Activated T-cell treated with anti-CD3 and anti-CD28 coated beads, Interleukin-2, amount 50 U/mL, for 72 hours (primary cell): ENCODE measurements around the gene ZFR. TPM values are rescaled to one million over a fixed set of nuclear protein-coding genes. Genes with fewer than 3 reads are reported as not detected.
"Not testable (repeated sequence)": the region's sequence is repeated elsewhere in the genome, so short reads cannot be mapped to it uniquely, and the experiment has no call there.

ENCODE experiments used
- ATAC-seq, 2 donors: fragments of 150-1000 bp; cut with Tn5 transposase; replicated peaks in 1 of 2; 2 replicates each; pipeline ENCODE4 v1.10.0; 2021; ENCODE audit warnings: moderate library complexity in 2 of 2, mild to moderate bottlenecking in 1 of 2
- DNase-seq, 2 donors: peaks; one replicate each; pipeline ENCODE4 v3.0.0; 2021 to 2022; ENCODE audit warnings: mixed read lengths in 1 of 2
- H3K27ac Mint-ChIP-seq: one replicate; pipeline ENCODE4 v1.8.0; 2022; ENCODE audit warnings: mild to moderate bottlenecking, moderate library complexity, mixed read lengths
- H3K27me3 Mint-ChIP-seq: one replicate; pipeline ENCODE4 v1.8.0; 2022; ENCODE audit warnings: low read depth, mixed read lengths
- H3K36me3 Mint-ChIP-seq, 2 donors: one replicate each; pipeline ENCODE4 v1.8.0; 2022; ENCODE audit warnings: mixed read lengths in 2 of 2, mild to moderate bottlenecking in 1 of 2; ENCODE audit not compliant: insufficient read depth in 2 of 2
- H3K4me1 Mint-ChIP-seq: one replicate; pipeline ENCODE4 v1.8.0; 2022; ENCODE audit warnings: low read depth, mixed read lengths
- H3K4me3 Mint-ChIP-seq, 2 donors: one replicate each; pipeline ENCODE4 v1.8.0; 2022; ENCODE audit warnings: mild to moderate bottlenecking in 2 of 2, mixed read lengths in 2 of 2, moderate library complexity in 2 of 2
- H3K9me3 Mint-ChIP-seq, 2 donors: one replicate each; pipeline ENCODE4 v1.8.0; 2022; ENCODE audit warnings: mixed read lengths in 2 of 2
- total RNA-seq, 2 donors: library from RNA; stranded (reverse); gene quantifications; one replicate each; pipeline ENCODE4 v1.2.3, GENCODE V29; 2022

Gene ZFR
- total RNA-seq, 2 donors from 2014 or later, result 82.7 to 85.8 TPM

DNA sequence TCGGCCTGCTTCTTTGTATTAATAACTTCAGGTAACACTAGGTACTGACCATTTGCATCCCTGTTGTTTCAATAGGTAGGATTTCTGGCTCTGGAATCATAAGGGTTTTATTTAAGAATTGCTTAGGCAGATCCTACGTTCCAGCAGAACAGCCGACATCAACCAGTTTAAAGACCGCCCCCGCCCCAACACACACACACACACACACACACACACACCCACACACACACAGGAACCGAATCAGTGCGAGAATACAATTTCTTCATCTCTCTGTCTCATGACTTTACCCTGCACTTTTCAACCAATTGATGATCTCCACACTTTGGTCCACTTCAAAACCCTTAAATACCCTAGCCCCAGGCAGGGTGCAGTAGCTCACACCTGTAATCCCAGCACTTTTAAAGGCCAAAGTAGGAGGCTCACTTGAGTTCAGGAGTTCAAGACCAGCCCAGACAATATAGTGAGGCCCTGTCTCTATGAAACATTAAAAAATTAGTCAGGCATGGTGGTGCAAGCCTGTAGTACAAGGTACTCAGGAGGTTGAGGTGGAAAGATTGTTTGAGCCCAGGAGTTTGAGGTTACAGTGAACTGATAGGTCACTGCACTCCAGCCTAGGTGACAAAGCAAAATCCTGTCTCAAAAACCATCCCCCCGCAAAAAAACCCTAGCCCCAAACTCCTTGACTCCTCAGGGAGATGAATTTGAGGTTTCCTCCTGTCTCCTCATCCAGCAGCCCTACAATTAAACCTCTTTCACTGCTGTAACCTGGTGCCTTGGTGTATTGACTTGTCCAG is 129.1 kb downstream of the ZFR start:
- Mint-ChIP-seq H3K4me1 (peaks cover 22% of the 10 kb centered on the region), H3K27me3 (no peaks in the 10 kb centered on the region), H3K4me3 (no peak overlapping the region), H3K36me3 (peaks cover 0 to 2% of the 10 kb centered on the region in 2 donors), H3K27ac (no peak overlapping the region), H3K9me3 (no peaks in the 10 kb centered on the region)
- no peak for ATAC-seq
- DNase-seq, result no peak

DNA sequence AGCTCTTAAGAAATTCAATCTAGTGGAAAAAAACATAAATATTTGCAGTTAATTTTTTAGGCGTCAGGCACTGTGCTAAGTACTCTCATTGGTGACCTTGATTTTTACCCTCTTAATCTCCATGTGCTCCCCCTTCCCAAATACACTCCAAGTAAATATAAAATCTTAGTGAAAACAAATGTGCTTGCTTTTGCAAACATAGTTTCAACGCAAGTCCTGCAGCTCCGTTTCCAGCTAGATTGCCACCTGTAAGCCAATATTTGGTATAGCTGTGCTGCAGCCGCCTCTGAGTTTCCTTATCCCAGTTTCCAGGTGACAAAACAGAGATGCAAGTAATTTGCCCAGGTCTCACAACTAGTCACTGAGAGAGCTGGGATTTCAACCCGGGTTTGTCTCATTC is 129.9 kb downstream of the ZFR start:
- Mint-ChIP-seq H3K36me3 (peaks cover 0 to 2% of the 10 kb centered on the region in 2 donors), H3K4me3 (peak overlapping the region; percentile 53 to 59), H3K9me3 (no peaks in the 10 kb centered on the region), H3K4me1 (peaks cover 30% of the 10 kb centered on the region), H3K27ac (no peak overlapping the region), H3K27me3 (no peaks in the 10 kb centered on the region)
- DNase-seq, result no peak
- no peak for ATAC-seq

DNA sequence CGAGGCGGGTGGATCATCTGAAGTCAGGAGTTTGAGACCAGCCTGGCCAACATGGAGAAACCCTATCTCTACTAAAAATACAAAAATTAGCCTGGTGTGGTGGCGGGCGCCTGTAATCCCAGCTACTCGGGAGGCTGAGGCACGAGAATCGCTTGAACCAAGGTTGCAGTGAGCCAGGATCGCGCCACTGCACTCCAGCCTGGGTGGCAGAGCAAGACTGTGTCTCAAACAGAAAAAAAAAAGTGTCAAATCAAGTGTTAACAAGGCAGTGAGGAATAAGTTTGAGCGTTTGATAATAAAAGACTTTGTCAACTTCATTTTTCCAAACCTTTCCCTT is 130.4 kb downstream of the ZFR start:
- not testable (repeated sequence) for H3K27me3 Mint-ChIP-seq, DNase-seq, H3K36me3 Mint-ChIP-seq, ATAC-seq, H3K27ac Mint-ChIP-seq, H3K9me3 Mint-ChIP-seq
- Mint-ChIP-seq H3K4me3 (peak overlapping the region; percentile 53 to 59), H3K4me1 (peaks cover 35% of the 10 kb centered on the region)

DNA sequence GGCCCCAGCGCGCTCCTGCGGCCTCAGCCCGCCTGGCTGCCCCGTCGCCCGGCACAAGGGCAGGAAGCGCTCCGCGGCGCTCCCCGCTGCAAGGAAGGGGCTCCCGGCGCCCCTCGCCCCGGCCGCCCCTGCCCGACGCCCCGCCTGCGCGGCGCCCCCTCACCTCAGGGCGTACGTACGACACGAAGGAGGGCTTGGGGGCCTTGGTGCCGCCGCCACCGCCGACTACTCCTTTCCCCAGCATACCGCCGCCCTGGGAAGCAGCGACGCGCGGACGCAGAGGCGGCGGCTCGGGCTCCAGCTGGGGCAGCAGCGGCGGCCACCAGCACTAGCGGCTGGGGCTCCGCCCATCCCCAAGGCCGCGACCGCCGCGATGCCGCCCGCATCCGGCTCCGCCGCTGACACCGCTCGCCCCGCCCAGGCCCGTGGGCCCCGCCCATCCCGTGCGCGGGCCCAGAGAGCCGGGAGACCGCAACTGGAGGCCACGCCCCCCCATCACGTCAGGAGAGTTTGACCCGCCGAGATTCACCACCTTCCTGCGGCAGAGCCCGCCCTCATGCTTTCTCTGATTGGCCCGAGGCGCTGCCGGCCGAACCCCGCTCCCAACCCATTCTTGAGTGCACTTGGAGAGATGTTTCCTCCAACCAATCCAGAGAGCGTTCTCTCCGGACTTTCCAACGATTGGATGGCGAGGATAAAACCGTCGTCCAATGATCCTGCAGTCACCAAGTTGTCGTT is 131.8 kb downstream of the ZFR start, which contains the start of gene MTMR12:
Gene MTMR12 (minus strand): TSS at position 345 of the 738 bp plus-strand sequence. CDS start 101 bp downstream, at position 244.
- peak; percentile 100 for DNase-seq
- Mint-ChIP-seq H3K4me3 (peak within 1 kb of the TSS; percentile 86 to 90), H3K4me1 (peaks cover 42% of the 10 kb centered on the region), H3K36me3 (peaks cover 0 to 2% of the 10 kb centered on the region in 2 donors), H3K27me3 (no peaks in the 10 kb centered on the region), H3K9me3 (no peaks in the 10 kb centered on the region), H3K27ac (peak within 1 kb of the TSS; percentile 86)
- ATAC-seq, result peak; percentile 94

DNA sequence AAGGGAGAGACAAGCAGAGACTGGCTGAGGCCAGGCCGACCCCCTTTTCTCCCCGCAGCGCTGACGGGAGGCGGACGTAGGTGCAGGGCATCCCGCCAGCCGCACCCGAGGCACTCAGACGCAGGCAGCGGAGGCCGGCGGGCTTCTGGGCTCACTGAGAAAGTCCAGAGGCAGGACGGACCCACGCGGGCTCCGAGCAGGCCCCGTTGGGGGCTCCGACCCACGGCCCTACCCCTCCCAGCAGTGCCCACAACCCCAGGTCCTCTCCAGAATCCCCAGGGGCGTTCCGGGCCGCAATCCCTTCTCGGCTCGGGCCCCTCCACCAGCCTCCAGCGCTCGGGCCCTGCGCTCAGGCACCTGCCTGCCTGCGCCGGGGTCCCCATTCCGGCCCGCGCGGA is 132.3 kb downstream of the ZFR start:
- Mint-ChIP-seq H3K4me1 (peaks cover 42% of the 10 kb centered on the region), H3K36me3 (peaks cover 0 to 2% of the 10 kb centered on the region in 2 donors), H3K27ac (peak overlapping the region; percentile 84), H3K9me3 (no peaks in the 10 kb centered on the region), H3K27me3 (no peaks in the 10 kb centered on the region), H3K4me3 (peak overlapping the region; percentile 86 to 90)
- peak; percentile 3 to 19 for ATAC-seq
- peak; percentile 60 to 66 for DNase-seq

DNA sequence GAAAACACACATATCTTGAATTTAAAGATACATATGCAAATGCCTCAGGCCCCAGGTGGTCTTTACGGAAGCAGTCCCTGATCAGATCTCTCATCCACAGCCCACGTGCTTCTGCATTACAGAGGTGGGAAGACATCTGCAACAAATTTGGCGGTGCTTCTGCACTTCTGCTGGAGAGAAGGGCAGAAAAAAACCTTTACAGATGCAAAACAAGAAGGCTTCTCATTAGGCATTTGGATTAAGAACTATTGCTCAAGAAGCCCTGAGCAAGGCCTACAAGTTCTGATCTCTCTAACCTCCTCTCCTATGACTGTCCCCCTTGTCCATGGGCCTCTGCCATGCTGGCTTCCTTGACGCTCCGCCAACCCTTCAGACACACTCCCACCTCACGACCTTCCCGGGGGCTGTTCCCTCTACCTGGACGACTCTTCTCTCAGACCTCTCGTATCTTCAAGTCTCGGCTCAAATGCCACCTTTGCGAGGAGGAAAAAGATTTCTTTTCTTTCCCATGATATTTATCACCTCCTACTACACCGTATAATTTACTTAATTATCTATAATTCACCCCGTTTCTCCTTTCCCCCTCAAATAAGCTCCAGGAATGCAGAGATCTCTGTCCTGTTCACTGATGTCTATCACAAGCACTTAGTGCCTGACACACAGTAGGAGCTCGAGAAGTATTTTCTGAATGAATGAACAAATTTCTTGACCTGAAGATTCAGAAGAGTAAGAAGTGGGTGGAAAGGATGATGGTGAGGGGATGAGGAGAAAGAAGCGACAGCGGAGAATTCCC is 132.9 kb downstream of the ZFR start:
- no peak for DNase-seq

DNA sequence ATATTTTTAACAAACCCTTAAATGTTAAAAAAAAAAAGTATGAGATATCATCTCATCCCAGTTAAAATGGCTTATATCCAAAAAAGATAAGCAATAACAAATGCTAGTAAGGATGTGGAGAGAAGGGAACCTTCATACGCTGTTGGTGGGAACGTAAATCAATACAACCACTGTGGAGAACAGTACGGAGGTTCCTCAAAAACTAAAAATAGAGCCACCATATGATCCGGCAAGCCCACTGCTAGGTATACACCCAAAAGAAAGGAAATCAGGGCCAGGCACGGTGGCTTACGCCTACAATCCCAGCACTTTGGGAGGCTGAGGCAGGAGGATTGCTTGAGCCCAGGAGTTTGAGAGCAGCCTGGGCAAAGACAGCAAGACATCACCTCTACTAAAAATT is 134.8 kb downstream of the ZFR start:
- DNase-seq (no peak), ATAC-seq (no peak)
- no peak overlapping the region for H3K27ac Mint-ChIP-seq
- peaks cover 50% of the 10 kb centered on the region for H3K4me1 Mint-ChIP-seq
- H3K9me3 Mint-ChIP-seq, result no peaks in the 10 kb centered on the region
- peaks cover 0 to 2% of the 10 kb centered on the region in 2 donors for H3K36me3 Mint-ChIP-seq
- no peak overlapping the region for H3K4me3 Mint-ChIP-seq
- H3K27me3 Mint-ChIP-seq, result no peaks in the 10 kb centered on the region

More for the DNA sequence above, 132.9 kb downstream of the ZFR start:
- Mint-ChIP-seq H3K27ac (peak overlapping the region; percentile 84), H3K36me3 (peaks cover 0 to 2% of the 10 kb centered on the region in 2 donors), H3K4me3 (peak overlapping the region; percentile 86 to 90), H3K27me3 (no peaks in the 10 kb centered on the region), H3K9me3 (no peaks in the 10 kb centered on the region), H3K4me1 (peaks cover 42% of the 10 kb centered on the region)
- no peak for ATAC-seq

DNA sequence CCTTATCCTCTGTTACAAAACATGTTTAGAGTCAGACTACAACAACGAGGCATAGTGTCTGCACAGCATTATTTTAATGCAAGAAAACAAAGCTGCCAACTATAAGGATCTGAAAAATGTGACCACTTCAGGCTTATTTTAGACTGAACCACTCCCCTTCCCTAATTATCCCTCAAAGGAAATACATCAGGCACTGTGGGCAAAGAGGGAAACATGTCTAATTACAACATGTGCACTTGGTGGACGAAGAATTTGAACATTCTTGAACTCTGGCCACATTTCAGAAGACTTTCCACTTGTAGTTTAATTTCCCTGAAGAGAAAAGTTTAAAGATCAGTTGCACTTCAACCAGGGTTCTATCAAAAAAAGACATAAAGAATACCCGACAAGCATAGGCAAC is 135.6 kb downstream of the ZFR start:
- peaks cover 51% of the 10 kb centered on the region for H3K4me1 Mint-ChIP-seq
- no peak overlapping the region for H3K4me3 Mint-ChIP-seq
- no peak overlapping the region for H3K27ac Mint-ChIP-seq
- H3K36me3 Mint-ChIP-seq, result peaks cover 0 to 2% of the 10 kb centered on the region in 2 donors
- no peaks in the 10 kb centered on the region for H3K27me3 Mint-ChIP-seq
- DNase-seq, result no peak
- no peaks in the 10 kb centered on the region for H3K9me3 Mint-ChIP-seq
- ATAC-seq, result no peak

DNA sequence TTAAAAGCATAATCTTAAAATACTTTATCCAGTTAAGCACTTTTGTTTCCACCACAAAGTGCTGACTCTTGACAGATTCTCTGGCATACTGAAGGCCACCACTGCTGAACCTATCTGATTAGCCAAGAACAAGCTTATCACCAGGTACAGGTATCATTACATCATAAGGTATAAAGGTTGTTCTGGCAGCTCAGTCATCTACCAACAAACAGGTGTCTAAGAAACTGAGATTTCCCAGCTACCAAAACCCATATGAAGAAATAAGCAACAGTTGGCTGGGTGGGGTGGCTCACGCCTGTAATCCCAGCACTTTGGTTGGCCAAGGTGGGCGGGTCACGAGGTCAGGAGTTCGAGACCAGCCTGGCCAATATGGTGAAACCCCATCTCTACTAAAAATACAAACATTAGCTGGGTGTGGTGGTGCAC is 136.8 kb downstream of the ZFR start:
- ATAC-seq (no peak), DNase-seq (no peak)
- no peak overlapping the region for H3K27ac Mint-ChIP-seq
- peaks cover 0 to 2% of the 10 kb centered on the region in 2 donors for H3K36me3 Mint-ChIP-seq
- H3K27me3 Mint-ChIP-seq, result no peaks in the 10 kb centered on the region
- peaks cover 62% of the 10 kb centered on the region for H3K4me1 Mint-ChIP-seq
- H3K9me3 Mint-ChIP-seq, result no peaks in the 10 kb centered on the region
- no peak overlapping the region for H3K4me3 Mint-ChIP-seq

DNA sequence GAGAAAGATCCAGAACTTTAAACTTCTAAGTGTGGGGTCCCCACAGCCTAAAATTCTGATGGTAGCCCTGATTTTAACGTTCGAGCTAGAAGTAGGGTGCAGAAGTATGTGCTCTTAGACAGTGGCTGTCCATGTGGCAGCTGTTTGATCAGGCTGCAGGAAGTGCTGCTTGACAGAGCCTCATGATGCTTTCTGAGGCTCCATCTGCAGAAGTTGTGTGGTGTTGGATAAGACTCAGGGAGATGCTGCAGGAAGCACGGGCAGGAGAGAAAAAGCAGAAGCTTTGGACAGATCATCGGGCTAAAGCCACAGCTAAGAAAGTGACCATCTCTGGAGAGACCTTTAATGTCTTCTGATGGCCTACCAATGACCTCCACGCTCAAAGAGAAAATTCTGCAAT is 139.9 kb downstream of the ZFR start:
- DNase-seq (no peak), ATAC-seq (no peak)
- Mint-ChIP-seq H3K27ac (no peak overlapping the region), H3K9me3 (no peaks in the 10 kb centered on the region), H3K27me3 (no peaks in the 10 kb centered on the region), H3K36me3 (no peaks in the 10 kb centered on the region), H3K4me3 (no peak overlapping the region), H3K4me1 (peaks cover 37% of the 10 kb centered on the region)
